GM21381 (cell line): Measurements from ENCODE around the gene PDGFD.

Experiments used
- ATAC-seq: cut with Tn5 transposase; IDR thresholded peaks from one replicate; pipeline ENCODE4 v1.9.1; 2021; ENCODE audit warnings: mild to moderate bottlenecking, moderate library complexity; ENCODE audit not compliant: unreplicated experiment

The PDGFD gene

GRCh38 chr11:103963648-103964047, 200.3 kb downstream of the PDGFD start:
- no peak for ATAC-seq

GRCh38 chr11:103961010-103961409, 202.9 kb downstream of the PDGFD start:
- no peak for ATAC-seq

- no peak for ATAC-seq
These were observed 203.8 kb downstream of the PDGFD start for GRCh38 chr11:103960108-103960507.

GRCh38 chr11:103959279-103959942, 204.5 kb downstream of the PDGFD start:
- peak; percentile 94 for ATAC-seq

- peak; percentile 57 for ATAC-seq
These were observed 205.3 kb downstream of the PDGFD start for GRCh38 chr11:103958475-103959215.

- ATAC-seq, result no peak
These were observed 210.0 kb downstream of the PDGFD start for GRCh38 chr11:103953797-103954486.

GRCh38 chr11:103949781-103950180, 214.2 kb downstream of the PDGFD start:
- ATAC-seq, result no peak

GRCh38 chr11:103948187-103948763, 215.7 kb downstream of the PDGFD start:
- ATAC-seq, result no peak

GRCh38 chr11:103947546-103947919, 216.4 kb downstream of the PDGFD start:
- ATAC-seq, result no peak

GRCh38 chr11:103946793-103947545, 217.0 kb downstream of the PDGFD start:
- ATAC-seq, result no peak

GRCh38 chr11:103944251-103944940, 219.6 kb downstream of the PDGFD start:
- no peak for ATAC-seq

- ATAC-seq, result no peak
These were observed 221.3 kb downstream of the PDGFD start for GRCh38 chr11:103942646-103943045.

- no peak for ATAC-seq
These were observed 223.4 kb downstream of the PDGFD start for GRCh38 chr11:103940551-103940950.

- ATAC-seq, result peak; percentile 61
These were observed 224.3 kb downstream of the PDGFD start for GRCh38 chr11:103939694-103940093.

- no peak for ATAC-seq
These were observed 227.9 kb downstream of the PDGFD start for GRCh38 chr11:103936059-103936458.

- no peak for ATAC-seq
These were observed 228.7 kb downstream of the PDGFD start for GRCh38 chr11:103935219-103935618.

GRCh38 chr11:103929170-103929903, 234.6 kb downstream of the PDGFD start:
- ATAC-seq, result peak; percentile 88

- peak; percentile 14 for ATAC-seq
These were observed 235.2 kb downstream of the PDGFD start for GRCh38 chr11:103928802-103929161.

- no peak for ATAC-seq
These were observed 235.7 kb downstream of the PDGFD start for GRCh38 chr11:103928040-103928801.
